A549 (cell line): ENCODE data around the gene GRM7. TPM values are rescaled to one million over a fixed set of nuclear protein-coding genes. Genes with fewer than 3 reads are reported as not detected.

ENCODE experiments used
- ATAC-seq, 2 experiments: fragments of 200-7000 bp in 1 of 2; fragments of >200 bp in 1 of 2; cut with Nextera tagmentation in 1 of 2; cut with Tn5 transposase in 1 of 2; 3 replicates each; pipeline versions ENCODE4 v1.8.0 to v1.9.1; 2018 to 2020; ENCODE audit warnings: mild to moderate bottlenecking in 1 of 2, moderate library complexity in 1 of 2
- CTCF ChIA-PET: fragments of 300-600 bp; sonication (Branson Sonifier 250); formaldehyde crosslinking; extraction: SDS; loops from one replicate; lab custom pipeline; 2021; ENCODE audit warnings: antibody characterized with exemption, inconsistent platforms; lab: Yijun Ruan, JAX
- POLR2A ChIA-PET: fragments of 350-600 bp; formaldehyde crosslinking; extraction: SDS; loops from one replicate; lab custom pipeline; 2021; ENCODE audit warnings: antibody characterized with exemption, inconsistent platforms; lab: Yijun Ruan, JAX
- DNase-seq, 2 experiments: peaks; one replicate each; pipeline versions ENCODE4 v3.0.0 to v3.0.0-alpha.2; 2011 to 2016; ENCODE audit warnings: low read depth in 1 of 2, low spot score in 1 of 2
- FAIRE-seq: peaks from 2 replicates; lab custom pipeline; 2011; peaks lifted over from hg19 to GRCh38; lab: Jason Lieb, UNC
- H3K27ac ChIP-seq, 2 experiments: fragments of >200 bp; sonication (Bioruptor Twin); formaldehyde crosslinking; 3 replicates each; pipeline ENCODE4 v1.5.1; 2016 to 2017
- H3K4me1 ChIP-seq: fragments of >200 bp; sonication (Bioruptor Twin); formaldehyde crosslinking; 3 replicates; pipeline ENCODE4 v1.6.1; 2016
- H3K4me2 ChIP-seq: fragments of >200 bp; sonication (Bioruptor Twin); formaldehyde crosslinking; 3 replicates; pipeline ENCODE4 v1.6.1; 2016
- H3K4me3 ChIP-seq: fragments of >200 bp; sonication (Bioruptor Twin); formaldehyde crosslinking; 3 replicates; pipeline ENCODE4 v1.5.1; 2016
- H3K9me3 ChIP-seq: fragments of >200 bp; sonication (Bioruptor Twin); formaldehyde crosslinking; 3 replicates; pipeline ENCODE4 v1.6.1; 2016
- BCL3 ChIP-seq: fragments of >200 bp; sonication (Bioruptor Twin); formaldehyde crosslinking; IDR thresholded peaks from 3 replicates; pipeline ENCODE4 v1.6.1; 2016
- BHLHE40 ChIP-seq: IDR thresholded peaks from 2 replicates; pipeline ENCODE4 v1.6.1; 2012; ENCODE audit warnings: low read depth, low read length, inconsistent platforms
- CBX8 ChIP-seq: fragments of 200-600 bp; sonication (generic); IDR thresholded peaks from 2 replicates; pipeline ENCODE4 v1.6.1; 2016
- ELK1 ChIP-seq: fragments of 150-350 bp; IDR thresholded peaks from 2 replicates; pipeline ENCODE4 v1.6.1; 2014; ENCODE audit warnings: low read depth, mild to moderate bottlenecking, low read length
- EP300 ChIP-seq, 2 experiments: fragments of >200 bp; sonication (Bioruptor Twin); formaldehyde crosslinking; IDR thresholded peaks; 2 replicates in 1 of 2; 3 replicates in 1 of 2; pipeline ENCODE4 v1.6.1; 2016 to 2017
- FOSB ChIP-seq: fragments of 250-450 bp; sonication (Bioruptor Pico); IDR thresholded peaks from 2 replicates; pipeline ENCODE4 v1.5.0; 2020; ENCODE audit warnings: mild to moderate bottlenecking, moderate library complexity
- FOXS1 ChIP-seq: fragments of 250-450 bp; sonication (Bioruptor Pico); IDR thresholded peaks from 2 replicates; pipeline ENCODE4 v1.5.0; 2020; ENCODE audit warnings: mild to moderate bottlenecking, moderate library complexity
- HOXA7 ChIP-seq: fragments of 250-450 bp; sonication (Bioruptor Pico); IDR thresholded peaks from 2 replicates; pipeline ENCODE4 v1.5.0; 2020; ENCODE audit warnings: mild to moderate bottlenecking, moderate library complexity
- HOXB5 ChIP-seq: fragments of 250-450 bp; sonication (Bioruptor Pico); IDR thresholded peaks from 2 replicates; pipeline ENCODE4 v1.5.0; 2020; ENCODE audit warnings: mild to moderate bottlenecking, moderate library complexity
- KDM1A ChIP-seq: fragments of 200-600 bp; sonication (generic); IDR thresholded peaks from 2 replicates; pipeline ENCODE4 v1.6.1; 2016; ENCODE audit warnings: low read depth, mild to moderate bottlenecking
- MAFK ChIP-seq: fragments of 450-650 bp; IDR thresholded peaks from 2 replicates; pipeline ENCODE4 v1.6.1; 2014; ENCODE audit not compliant: partially characterized antibody
- MYC ChIP-seq: IDR thresholded peaks from 2 replicates; pipeline ENCODE4 v1.6.1; 2012; ENCODE audit warnings: mild to moderate bottlenecking, inconsistent platforms, low read length, improper control_type of control experiment, borderline replicate concordance
- PHF8 ChIP-seq: fragments of 200-600 bp; sonication (generic); IDR thresholded peaks from 2 replicates; pipeline ENCODE4 v1.6.1; 2016; ENCODE audit warnings: low read depth, mild to moderate bottlenecking, antibody characterized with exemption, moderate library complexity, borderline replicate concordance
- POLR2A ChIP-seq: IDR thresholded peaks from 2 replicates; pipeline ENCODE4 v1.6.1; 2012; ENCODE audit warnings: mild to moderate bottlenecking, low read length
- POLR2AphosphoS2 ChIP-seq: conservative IDR thresholded peaks from 2 replicates; pipeline ENCODE4 v1.6.1; 2012; ENCODE audit warnings: low read length, improper control_type of control experiment, inconsistent platforms
- RAD21 ChIP-seq, 2 experiments: fragments of >200 bp in 1 of 2; sonication (Bioruptor Twin) in 1 of 2; formaldehyde crosslinking in 1 of 2; IDR thresholded peaks in 1 of 2; conservative IDR thresholded peaks in 1 of 2; 2 replicates in 1 of 2; 3 replicates in 1 of 2; pipeline ENCODE4 v1.6.1; 2012 to 2018; ENCODE audit warnings: inconsistent platforms in 1 of 2
- RFX5 ChIP-seq: fragments of 450-650 bp; IDR thresholded peaks from 2 replicates; pipeline ENCODE4 v1.7.1; 2014; ENCODE audit warnings: antibody characterized with exemption, mild to moderate bottlenecking, moderate library complexity
- TFCP2L1 ChIP-seq: fragments of 250-450 bp; sonication (Bioruptor Pico); IDR thresholded peaks from 2 replicates; pipeline ENCODE4 v1.5.0; 2021; ENCODE audit warnings: mild to moderate bottlenecking
- ZSCAN20 ChIP-seq: fragments of 250-450 bp; sonication (Bioruptor Pico); IDR thresholded peaks from 2 replicates; pipeline ENCODE4 v1.8.0; 2022; ENCODE audit warnings: mild to moderate bottlenecking, moderate library complexity
- WGBS: methylation state at CpG from one replicate; pipeline ENCODE4 v1.1.6; 2017; ENCODE audit errors: missing lambda C conversion rate; 5-methylcytosine and 5-hydroxymethylcytosine counted together
- polyA plus RNA-seq, 4 experiments: library from polyadenylated mRNA; depleted of rRNA in 3 of 4; stranded (reverse); fragments of >200 nt; fragmentation: RNase III in 1 of 4; extraction: RNeasy Plus Mini Kit Qiagen cat#74134 plus additional on column Dnase treatment in 1 of 4; gene quantifications; 2 replicates in 3 of 4; 3 replicates in 1 of 4; pipeline ENCODE4 v1.2.3, GENCODE V29; 2011 to 2017
- TF ChIP-seq, protein P1 (sequence below): fragments of 250-450 bp; sonication (Bioruptor Pico); IDR thresholded peaks from 2 replicates; pipeline ENCODE4 v1.5.0; 2020; ENCODE audit warnings: low read depth, mild to moderate bottlenecking, moderate library complexity
- TF ChIP-seq, protein P2 (sequence below): fragments of 450-650 bp; IDR thresholded peaks from 2 replicates; pipeline ENCODE4 v1.6.1; 2014; ENCODE audit warnings: antibody characterized with exemption

The GRM7 gene
- polyA plus RNA-seq, 2 of the 4 experiments (the other 2 are of a cell fraction) = not detected

- POLR2A ChIA-PET = no interaction called here
- no peak for FAIRE-seq
- CTCF ChIA-PET = interaction anchor here (1.0 kb wide), 1 partner anchor 12 kb away, joined by 3 read pairs; no protein-coding TSS in a partner anchor
Measured at GRCh38 chr3:7280318-7280717, 419.4 kb downstream of the GRM7 start.

GRCh38 chr3:7282988-7283387 is 422.1 kb downstream of the GRM7 start:
- H3K4me3 ChIP-seq = no peak overlapping the region
- ChIA-PET POLR2A (no interaction called here), CTCF (no interaction called here)
- FAIRE-seq = no peak
- H3K4me1 ChIP-seq = no peaks in the 10 kb centered on the region
- ATAC-seq = no peak
- DNase-seq = no peak
- H3K9me3 ChIP-seq = no peaks in the 10 kb centered on the region
- no peak overlapping the region for H3K27ac ChIP-seq
- no peak overlapping the region for H3K4me2 ChIP-seq
- TF ChIP-seq HOXA7 (CRISPR knock-in tag) (no peak), EP300 (IDR thresholded peaks at IDR 0.05) (no peak), KDM1A (no peak), RFX5 (no peak), FOSB (CRISPR knock-in tag) (no peak), MYC (no peak), ELK1 (no peak)
- TF ChIP-seq, protein P1, sequence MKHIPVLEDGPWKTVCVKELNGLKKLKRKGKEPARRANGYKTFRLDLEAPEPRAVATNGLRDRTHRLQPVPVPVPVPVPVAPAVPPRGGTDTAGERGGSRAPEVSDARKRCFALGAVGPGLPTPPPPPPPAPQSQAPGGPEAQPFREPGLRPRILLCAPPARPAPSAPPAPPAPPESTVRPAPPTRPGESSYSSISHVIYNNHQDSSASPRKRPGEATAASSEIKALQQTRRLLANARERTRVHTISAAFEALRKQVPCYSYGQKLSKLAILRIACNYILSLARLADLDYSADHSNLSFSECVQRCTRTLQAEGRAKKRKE (CRISPR knock-in tag) = no peak
- WGBS = 24% methylated on average over 4 of the region's 4 CpGs

More at GRCh38 chr3:7280318-7280717, 419.4 kb downstream of the GRM7 start:
- DNase-seq (no peak), ATAC-seq (no peak)
- WGBS = 7% methylated on average over 4 of the region's 4 CpGs
- TF ChIP-seq POLR2A (no peak), PHF8 (no peak), MAFK (peak; percentile 60), BCL3 (no peak)
- no peak overlapping the region for H3K27ac ChIP-seq
- H3K4me1 ChIP-seq = no peaks in the 10 kb centered on the region
- H3K4me2 ChIP-seq = no peak overlapping the region
- H3K9me3 ChIP-seq = no peaks in the 10 kb centered on the region
- no peak overlapping the region for H3K4me3 ChIP-seq

DNA sequence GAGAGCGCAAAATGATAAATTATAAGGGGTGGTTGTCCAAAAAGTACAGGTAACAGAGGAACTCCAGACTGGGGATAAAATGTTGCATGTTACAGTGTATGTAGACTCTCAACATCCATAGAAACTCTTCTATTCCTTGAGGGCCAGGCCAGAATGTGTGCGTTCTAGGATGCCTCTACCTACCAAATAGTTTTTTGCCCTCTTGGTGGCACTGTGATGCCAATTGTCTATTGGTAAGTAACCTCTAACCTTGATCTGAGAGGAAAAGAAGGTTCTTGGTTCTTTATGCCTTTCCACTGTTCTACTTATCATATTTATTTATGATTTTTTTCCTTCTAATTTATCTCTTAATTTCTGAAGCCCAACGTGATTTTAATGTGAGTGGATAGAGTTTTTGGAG is 424.6 kb downstream of the GRM7 start:
- Histone ChIP-seq H3K4me2 (no peak overlapping the region), H3K9me3 (no peaks in the 10 kb centered on the region), H3K4me1 (no peaks in the 10 kb centered on the region), H3K4me3 (no peak overlapping the region), H3K27ac (no peak overlapping the region)
- ATAC-seq (no peak), FAIRE-seq (no peak), DNase-seq (no peak)
- 1% methylated on average over 3 of the region's 3 CpGs for WGBS
- ChIA-PET CTCF (interaction anchor here (0.8 kb wide), 2 partner anchors 9 to 53 kb away, joined by 3 to 5 read pairs; no protein-coding TSS in a partner anchor), POLR2A (no interaction called here)
- no peak for TF ChIP-seq FOXS1 (CRISPR knock-in tag)
- TF ChIP-seq RAD21 (conservative IDR thresholded peaks at IDR 0.05 in 1 of 2, IDR thresholded peaks at IDR 0.05 in 1 of 2) = peak in 1 of 2 experiments; percentile 20; a peak in 2 of 5 replicates

DNA sequence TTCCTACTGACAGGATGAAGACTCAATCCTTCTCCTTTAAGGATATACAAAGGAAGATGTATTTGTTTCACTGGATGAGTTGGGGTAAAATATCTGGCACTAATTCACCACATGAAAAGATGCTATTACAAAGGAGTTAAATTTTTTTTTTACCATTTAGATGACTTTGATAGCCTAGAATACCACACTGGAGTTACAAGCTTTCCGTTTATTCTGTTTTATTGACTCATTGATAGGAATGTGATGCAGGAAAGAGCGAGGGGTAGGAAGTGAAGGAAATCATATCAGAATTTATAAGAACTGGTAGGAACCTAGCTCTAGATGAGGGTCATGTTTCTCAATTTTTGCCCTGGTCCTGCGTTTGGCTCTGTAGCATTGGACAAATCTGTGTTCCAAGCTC is 427.2 kb downstream of the GRM7 start:
- FAIRE-seq (no peak), ATAC-seq (no peak), DNase-seq (no peak)
- TF ChIP-seq, protein P2, sequence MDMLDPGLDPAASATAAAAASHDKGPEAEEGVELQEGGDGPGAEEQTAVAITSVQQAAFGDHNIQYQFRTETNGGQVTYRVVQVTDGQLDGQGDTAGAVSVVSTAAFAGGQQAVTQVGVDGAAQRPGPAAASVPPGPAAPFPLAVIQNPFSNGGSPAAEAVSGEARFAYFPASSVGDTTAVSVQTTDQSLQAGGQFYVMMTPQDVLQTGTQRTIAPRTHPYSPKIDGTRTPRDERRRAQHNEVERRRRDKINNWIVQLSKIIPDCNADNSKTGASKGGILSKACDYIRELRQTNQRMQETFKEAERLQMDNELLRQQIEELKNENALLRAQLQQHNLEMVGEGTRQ = no peak
- TF ChIP-seq BHLHE40 = no peak
- no peak for TF ChIP-seq BCL3
- TF ChIP-seq EP300 (IDR thresholded peaks at IDR 0.05) = no peak
- TF ChIP-seq POLR2AphosphoS2 = no peak
- TF ChIP-seq TFCP2L1 (CRISPR knock-in tag) = no peak
- TF ChIP-seq HOXB5 (CRISPR knock-in tag) = no peak
- TF ChIP-seq ZSCAN20 (CRISPR knock-in tag) = no peak
- TF ChIP-seq CBX8 = no peak
- no peaks in the 10 kb centered on the region for H3K9me3 ChIP-seq
- H3K27ac ChIP-seq = no peak overlapping the region
- ChIA-PET POLR2A (no interaction called here), CTCF (no interaction called here)
- H3K4me3 ChIP-seq = no peak overlapping the region
- H3K4me2 ChIP-seq = no peak overlapping the region
- H3K4me1 ChIP-seq = no peaks in the 10 kb centered on the region
- 5% methylated on average over 3 of the region's 3 CpGs for WGBS
